Measurements from ENCODE around the gene ZBED1. TPM values are rescaled to one million over a fixed set of nuclear protein-coding genes. Genes with fewer than 3 reads are reported as not detected.
"Not testable (repeated sequence)": the region's sequence is repeated elsewhere in the genome, so short reads cannot be mapped to it uniquely, and the experiment has no call there.

ZBED1 gene
- total RNA-seq, 4 donors from 2014 or later: 15.6 to 39.2 (median 22.1) TPM

GRCh38 chrX:2474963-2475726 is 25.6 kb downstream of the ZBED1 start:
- no peaks in the 10 kb centered on the region for H3K36me3 ChIP-seq
- intact Hi-C loops (cut with DNase I; ENCODE audit: low total_unique reads): no loop called here
- no peak overlapping the region for H3K4me3 ChIP-seq
- no peaks in the 10 kb centered on the region for H3K27me3 ChIP-seq
- no peak overlapping the region for H3K27ac ChIP-seq
- no peak for DNase-seq
- no peaks in the 10 kb centered on the region for H3K9me3 ChIP-seq
- no peaks in the 10 kb centered on the region for H3K4me1 ChIP-seq
- TF ChIP-seq CTCF (IDR thresholded peaks at IDR 0.05) (no peak), POLR2A (IDR thresholded peaks at IDR 0.05) (no peak)

DNA sequence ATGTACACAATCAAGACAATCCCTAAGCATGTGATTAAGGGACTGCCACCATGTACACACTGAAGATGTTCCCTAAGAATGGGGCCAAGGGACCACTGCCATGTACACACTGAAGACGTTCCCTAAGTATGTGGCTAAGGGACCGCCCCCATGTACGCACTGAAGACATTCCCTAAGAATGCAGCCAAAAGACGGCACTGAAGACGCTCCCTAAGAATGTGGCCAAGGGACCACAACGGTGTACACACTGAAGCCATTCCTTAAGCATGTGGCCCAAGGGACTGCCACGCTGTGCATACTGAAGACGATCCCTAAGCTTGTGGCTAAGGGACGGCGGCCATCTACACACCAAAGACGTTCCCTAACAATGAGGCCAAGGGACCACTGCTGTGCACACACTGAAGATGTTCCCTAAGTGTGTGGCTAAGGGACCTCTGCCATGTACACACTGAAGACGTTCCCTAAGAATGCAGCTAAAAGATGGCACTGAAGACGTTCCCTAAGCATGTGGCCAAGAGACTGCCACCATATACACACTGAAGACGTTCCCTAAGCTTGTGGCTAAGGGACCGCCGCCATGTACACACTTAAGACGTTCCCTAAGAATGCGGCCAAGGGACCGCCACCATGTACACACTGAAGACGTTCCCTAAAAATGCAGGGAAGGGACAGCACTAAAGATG is 26.4 kb downstream of the ZBED1 start:
- Histone ChIP-seq H3K36me3 (no peaks in the 10 kb centered on the region), H3K4me3 (no peak overlapping the region), H3K27ac (no peak overlapping the region), H3K4me1 (no peaks in the 10 kb centered on the region), H3K9me3 (no peaks in the 10 kb centered on the region), H3K27me3 (no peaks in the 10 kb centered on the region)
- intact Hi-C loops (cut with DNase I; ENCODE audit: low total_unique reads): no loop called here
- DNase-seq: no peak
- TF ChIP-seq POLR2A (IDR thresholded peaks at IDR 0.05): no peak
- TF ChIP-seq CTCF (IDR thresholded peaks at IDR 0.05): no peak

DNA sequence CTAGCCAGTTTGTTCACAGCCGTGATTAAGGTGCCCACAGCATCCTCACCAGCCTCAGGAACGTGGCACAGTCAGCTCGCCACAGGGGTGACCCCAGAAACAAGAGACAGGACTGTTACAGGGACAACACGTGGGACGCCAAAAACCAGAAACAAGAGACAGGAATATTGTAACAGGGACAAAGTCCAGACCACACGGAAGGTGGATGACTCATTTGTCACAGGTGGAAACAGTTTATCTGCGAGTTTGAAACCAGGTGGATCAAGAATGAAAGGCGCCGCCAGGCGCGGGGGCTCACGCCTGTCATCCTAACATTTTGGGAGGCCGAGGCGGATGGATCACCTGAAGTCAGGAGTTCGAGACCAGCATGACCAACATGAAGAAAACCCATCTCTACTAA is 27.7 kb downstream of the ZBED1 start:
- H3K36me3 ChIP-seq; intact Hi-C loops (cut with DNase I; ENCODE audit: low total_unique reads): not testable (repeated sequence)

DNA sequence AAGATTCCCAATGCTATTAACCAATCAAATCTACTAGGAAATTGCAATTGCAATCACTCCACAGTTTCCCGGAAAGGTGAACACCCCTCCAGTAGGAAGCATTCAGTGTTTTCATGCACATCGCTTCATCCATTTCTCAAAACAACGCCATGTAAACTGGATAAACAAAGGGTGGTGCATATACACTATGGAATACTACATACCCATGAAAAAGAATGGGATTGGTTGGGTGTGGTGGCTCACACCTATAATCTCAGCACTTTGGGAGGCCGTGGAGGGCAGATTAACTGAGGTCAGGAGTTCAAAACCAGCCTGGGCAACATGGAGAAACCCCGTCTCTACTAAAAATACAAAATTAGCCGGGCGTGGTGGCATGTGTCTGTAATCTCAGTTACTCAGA is 29.1 kb downstream of the ZBED1 start:
- H3K36me3 ChIP-seq: no peaks in the 10 kb centered on the region
- no peaks in the 10 kb centered on the region for H3K27me3 ChIP-seq
- H3K4me3 ChIP-seq: no peak overlapping the region
- intact Hi-C loops (cut with DNase I; ENCODE audit: low total_unique reads): no loop called here
- no peaks in the 10 kb centered on the region for H3K4me1 ChIP-seq
- H3K9me3 ChIP-seq: no peaks in the 10 kb centered on the region
- no peak for DNase-seq
- no peak overlapping the region for H3K27ac ChIP-seq
- no peak for TF ChIP-seq POLR2A (IDR thresholded peaks at IDR 0.05)

More for the DNA sequence above, 27.7 kb downstream of the ZBED1 start:
- not testable (repeated sequence) for H3K4me3 ChIP-seq, H3K4me1 ChIP-seq, H3K27me3 ChIP-seq, DNase-seq, H3K9me3 ChIP-seq, H3K27ac ChIP-seq

- intact Hi-C loops (cut with DNase I; ENCODE audit: low total_unique reads): not testable (repeated sequence)
Measured at GRCh38 chrX:2471126-2471525, 29.6 kb downstream of the ZBED1 start.

DNA sequence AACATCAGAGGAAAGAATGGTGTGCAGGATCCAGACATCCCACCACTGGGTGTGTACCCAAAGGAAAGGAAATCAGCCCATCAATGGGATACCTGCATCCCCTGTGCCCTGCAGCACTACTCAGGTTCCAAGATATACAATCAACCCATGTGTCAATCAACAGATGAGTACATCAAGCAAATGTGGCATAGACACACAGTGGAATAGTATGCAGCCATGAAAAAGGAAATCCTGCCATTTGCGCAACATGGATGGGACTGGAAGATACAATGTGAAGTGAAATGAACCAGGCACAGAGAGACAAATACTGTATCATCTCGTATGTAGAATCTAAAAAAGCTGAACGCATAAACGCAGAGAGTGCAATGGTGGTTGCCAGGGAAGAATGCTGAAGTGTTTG is 30.9 kb downstream of the ZBED1 start:
- H3K27ac ChIP-seq; H3K4me3 ChIP-seq; intact Hi-C loops (cut with DNase I; ENCODE audit: low total_unique reads); H3K4me1 ChIP-seq; H3K9me3 ChIP-seq; H3K27me3 ChIP-seq; H3K36me3 ChIP-seq; DNase-seq: not testable (repeated sequence)

More at GRCh38 chrX:2471126-2471525, 29.6 kb downstream of the ZBED1 start:
- not testable (repeated sequence) for H3K27me3 ChIP-seq, H3K36me3 ChIP-seq, H3K4me1 ChIP-seq, H3K27ac ChIP-seq, H3K9me3 ChIP-seq, H3K4me3 ChIP-seq, DNase-seq

- Histone ChIP-seq H3K27ac (no peak overlapping the region), H3K27me3 (no peaks in the 10 kb centered on the region), H3K4me3 (no peak overlapping the region), H3K36me3 (no peaks in the 10 kb centered on the region), H3K9me3 (no peaks in the 10 kb centered on the region), H3K4me1 (no peaks in the 10 kb centered on the region)
- no peak for TF ChIP-seq CTCF (IDR thresholded peaks at IDR 0.05)
- no peak for TF ChIP-seq POLR2A (IDR thresholded peaks at IDR 0.05)
- no peak for DNase-seq
- intact Hi-C loops (cut with DNase I; ENCODE audit: low total_unique reads): no loop called here
Measured at GRCh38 chrX:2469196-2469685, 31.5 kb downstream of the ZBED1 start.
